Measurements from ENCODE around the gene NTRK3. TPM values are rescaled to one million over a fixed set of nuclear protein-coding genes. Genes with fewer than 3 reads are reported as not detected.

NTRK3 gene
- total RNA-seq, 1 donor from 2014 or later: 1.1 TPM

DNA sequence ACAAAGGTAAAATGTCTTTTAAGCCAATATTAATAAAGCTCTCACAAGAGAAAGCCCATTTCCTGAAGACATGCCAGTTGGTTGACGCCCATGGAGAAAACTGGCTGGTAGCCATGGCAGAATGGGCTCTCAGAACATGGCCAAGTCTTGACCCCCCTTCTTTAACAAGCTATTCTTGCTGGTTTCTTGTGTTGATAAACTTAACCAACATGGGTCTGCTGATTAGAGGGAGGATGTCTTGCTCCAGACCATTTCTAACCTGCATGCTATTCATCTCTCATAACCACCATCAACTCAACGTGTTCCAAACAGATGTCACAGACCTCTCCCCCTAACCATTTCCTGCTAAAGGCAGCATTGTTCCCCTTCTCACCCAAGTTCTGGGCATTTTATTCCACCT lies 25.7 kb downstream of the NTRK3 start:
- DNase-seq (ENCODE audit: low read depth, low spot score): no peak
- Mint-ChIP-seq H3K36me3 (ENCODE audit: low read depth) (no peaks in the 10 kb centered on the region), H3K4me3 (no peak overlapping the region), H3K9me3 (no peaks in the 10 kb centered on the region), H3K27me3 (ENCODE audit: low read depth) (peaks cover 25% of the 10 kb centered on the region), H3K27ac (ENCODE audit: unreplicated experiment) (no peak overlapping the region), H3K4me1 (no peaks in the 10 kb centered on the region)
- TF ChIP-seq, protein P1, sequence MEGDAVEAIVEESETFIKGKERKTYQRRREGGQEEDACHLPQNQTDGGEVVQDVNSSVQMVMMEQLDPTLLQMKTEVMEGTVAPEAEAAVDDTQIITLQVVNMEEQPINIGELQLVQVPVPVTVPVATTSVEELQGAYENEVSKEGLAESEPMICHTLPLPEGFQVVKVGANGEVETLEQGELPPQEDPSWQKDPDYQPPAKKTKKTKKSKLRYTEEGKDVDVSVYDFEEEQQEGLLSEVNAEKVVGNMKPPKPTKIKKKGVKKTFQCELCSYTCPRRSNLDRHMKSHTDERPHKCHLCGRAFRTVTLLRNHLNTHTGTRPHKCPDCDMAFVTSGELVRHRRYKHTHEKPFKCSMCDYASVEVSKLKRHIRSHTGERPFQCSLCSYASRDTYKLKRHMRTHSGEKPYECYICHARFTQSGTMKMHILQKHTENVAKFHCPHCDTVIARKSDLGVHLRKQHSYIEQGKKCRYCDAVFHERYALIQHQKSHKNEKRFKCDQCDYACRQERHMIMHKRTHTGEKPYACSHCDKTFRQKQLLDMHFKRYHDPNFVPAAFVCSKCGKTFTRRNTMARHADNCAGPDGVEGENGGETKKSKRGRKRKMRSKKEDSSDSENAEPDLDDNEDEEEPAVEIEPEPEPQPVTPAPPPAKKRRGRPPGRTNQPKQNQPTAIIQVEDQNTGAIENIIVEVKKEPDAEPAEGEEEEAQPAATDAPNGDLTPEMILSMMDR (conservative IDR thresholded peaks at IDR 0.05): no peak

DNA sequence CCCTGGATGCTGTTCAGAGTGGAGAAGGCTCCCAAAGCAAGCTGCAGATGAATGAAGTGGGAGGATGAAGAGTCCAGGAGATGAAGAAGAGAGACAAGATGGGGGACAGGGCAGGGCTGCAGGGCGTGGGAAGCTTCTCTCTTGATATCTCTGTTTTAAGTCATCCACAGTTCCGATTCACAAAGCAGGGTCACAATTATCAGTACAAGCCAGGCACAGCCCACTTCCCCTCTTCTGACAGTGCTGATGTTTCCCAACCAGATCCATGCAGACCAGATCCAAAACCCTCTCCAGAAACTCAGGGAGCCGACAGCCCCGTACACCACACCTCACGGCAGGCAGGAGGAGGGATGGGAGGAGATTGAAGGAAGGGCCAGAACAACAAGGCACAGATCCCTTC lies 31.1 kb downstream of the NTRK3 start:
- H3K27me3 Mint-ChIP-seq (ENCODE audit: low read depth): peaks cover 17% of the 10 kb centered on the region
- no peak overlapping the region for H3K4me3 Mint-ChIP-seq
- no peak overlapping the region for H3K27ac Mint-ChIP-seq (ENCODE audit: unreplicated experiment)
- no peaks in the 10 kb centered on the region for H3K36me3 Mint-ChIP-seq (ENCODE audit: low read depth)
- TF ChIP-seq, protein P1 (conservative IDR thresholded peaks at IDR 0.05): no peak
- no peaks in the 10 kb centered on the region for H3K4me1 Mint-ChIP-seq
- H3K9me3 Mint-ChIP-seq: no peaks in the 10 kb centered on the region
- no peak for DNase-seq (ENCODE audit: low read depth, low spot score)

DNA sequence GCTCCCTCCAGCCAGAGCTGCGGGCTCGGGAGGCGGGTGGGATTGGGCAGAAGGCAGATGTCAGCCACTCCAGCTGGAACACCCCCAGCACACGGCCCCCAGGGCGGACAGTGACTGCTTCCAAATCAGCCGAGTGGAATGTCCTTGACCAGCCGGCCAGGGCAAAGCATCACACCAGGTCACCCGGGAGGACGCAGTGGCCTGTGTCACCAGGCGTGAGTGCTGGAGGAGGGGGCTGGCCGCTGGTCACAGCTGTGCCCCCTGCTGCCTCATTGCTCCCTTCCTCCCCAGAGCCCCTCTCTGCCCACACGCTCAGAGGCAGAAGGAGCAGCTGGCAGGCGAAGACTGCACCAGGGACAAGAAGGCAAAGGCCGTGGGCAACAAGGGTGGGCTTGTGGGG lies 33.5 kb downstream of the NTRK3 start:
- Mint-ChIP-seq H3K27ac (ENCODE audit: unreplicated experiment) (no peak overlapping the region), H3K9me3 (no peaks in the 10 kb centered on the region), H3K27me3 (ENCODE audit: low read depth) (peaks cover 8% of the 10 kb centered on the region), H3K4me1 (no peaks in the 10 kb centered on the region), H3K4me3 (no peak overlapping the region), H3K36me3 (ENCODE audit: low read depth) (no peaks in the 10 kb centered on the region)
- TF ChIP-seq, protein P1 (conservative IDR thresholded peaks at IDR 0.05): no peak
- no peak for DNase-seq (ENCODE audit: low read depth, low spot score)

DNA sequence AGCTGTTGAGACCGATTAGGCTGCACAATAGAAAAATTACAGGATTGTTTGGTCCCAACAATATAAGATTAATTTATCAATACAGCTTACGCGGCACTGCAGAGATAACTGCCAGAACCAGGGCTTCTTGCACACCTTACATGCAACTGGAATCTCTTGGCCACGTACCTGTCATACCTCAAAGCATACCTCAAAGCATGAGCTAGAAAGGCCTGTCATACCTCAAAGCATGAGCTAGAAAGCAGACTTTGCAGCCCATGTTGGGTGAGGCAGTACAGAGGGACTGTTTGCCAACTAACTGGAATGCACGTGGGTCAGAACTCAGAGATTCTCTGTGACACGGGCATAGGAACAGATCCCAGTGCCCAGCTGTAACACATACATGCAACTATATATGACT lies 34.7 kb downstream of the NTRK3 start:
- DNase-seq (ENCODE audit: low read depth, low spot score): no peak
- TF ChIP-seq, protein P1 (conservative IDR thresholded peaks at IDR 0.05): no peak
- Mint-ChIP-seq H3K4me3 (no peak overlapping the region), H3K27me3 (ENCODE audit: low read depth) (peaks cover 3% of the 10 kb centered on the region), H3K27ac (ENCODE audit: unreplicated experiment) (no peak overlapping the region), H3K36me3 (ENCODE audit: low read depth) (no peaks in the 10 kb centered on the region), H3K9me3 (peaks cover 4% of the 10 kb centered on the region), H3K4me1 (no peaks in the 10 kb centered on the region)

DNA sequence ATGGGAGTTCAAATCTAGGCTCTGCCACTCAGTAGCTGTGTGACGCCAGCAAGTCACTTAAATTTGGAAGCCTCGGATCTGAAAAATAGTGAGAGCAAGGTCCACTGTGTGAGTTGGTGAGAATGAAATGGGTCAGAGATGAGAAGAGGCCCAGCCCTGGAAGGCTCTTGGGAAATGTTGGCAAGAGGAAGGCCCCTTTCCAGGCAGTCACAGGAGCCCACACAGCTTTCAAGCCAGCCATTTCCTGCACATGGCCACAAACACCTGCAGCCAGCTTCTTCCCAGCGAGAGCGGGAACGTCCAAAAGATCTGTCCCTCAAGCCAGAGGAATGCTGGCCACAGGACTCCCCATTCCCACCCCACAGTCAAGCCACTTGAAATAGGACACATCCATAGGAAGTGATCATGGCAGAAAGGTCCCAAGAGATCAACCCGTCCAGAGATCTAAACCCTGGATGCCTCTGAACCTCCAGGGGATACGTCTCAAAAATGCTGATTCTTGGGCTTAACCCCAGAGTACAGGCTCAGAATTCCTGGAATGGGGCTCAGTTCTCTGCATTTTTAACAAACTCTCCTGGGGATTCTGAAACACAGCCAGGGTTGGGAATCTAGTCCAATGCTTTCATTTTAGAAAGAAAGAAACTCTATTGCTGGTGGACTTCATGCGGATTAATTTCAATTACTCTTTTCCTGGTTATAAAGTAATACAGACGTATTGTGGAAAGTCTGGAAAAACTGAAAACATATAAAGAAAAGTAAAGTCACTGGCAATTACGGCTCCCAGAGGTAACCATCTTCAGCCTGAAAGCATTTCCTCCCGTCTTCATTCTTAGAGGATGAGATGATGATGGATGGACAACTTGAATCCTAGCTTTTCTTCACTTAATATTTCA lies 35.9 kb downstream of the NTRK3 start:
- no peak overlapping the region for H3K4me3 Mint-ChIP-seq
- H3K4me1 Mint-ChIP-seq: no peaks in the 10 kb centered on the region
- no peaks in the 10 kb centered on the region for H3K27me3 Mint-ChIP-seq (ENCODE audit: low read depth)

More for the DNA sequence above, 35.9 kb downstream of the NTRK3 start:
- TF ChIP-seq, protein P1 (conservative IDR thresholded peaks at IDR 0.05): no peak
- Mint-ChIP-seq H3K36me3 (ENCODE audit: low read depth) (no peaks in the 10 kb centered on the region), H3K9me3 (peaks cover 4% of the 10 kb centered on the region), H3K27ac (ENCODE audit: unreplicated experiment) (no peak overlapping the region)
- DNase-seq (ENCODE audit: low read depth, low spot score): no peak
